ENCODE measurements around the gene CCDC183. TPM values are rescaled to one million over a fixed set of nuclear protein-coding genes. Genes with fewer than 3 reads are reported as not detected.

Gene CCDC183
- total RNA-seq, 1 experiment from 2014 or later, result 1.1 TPM

DNA sequence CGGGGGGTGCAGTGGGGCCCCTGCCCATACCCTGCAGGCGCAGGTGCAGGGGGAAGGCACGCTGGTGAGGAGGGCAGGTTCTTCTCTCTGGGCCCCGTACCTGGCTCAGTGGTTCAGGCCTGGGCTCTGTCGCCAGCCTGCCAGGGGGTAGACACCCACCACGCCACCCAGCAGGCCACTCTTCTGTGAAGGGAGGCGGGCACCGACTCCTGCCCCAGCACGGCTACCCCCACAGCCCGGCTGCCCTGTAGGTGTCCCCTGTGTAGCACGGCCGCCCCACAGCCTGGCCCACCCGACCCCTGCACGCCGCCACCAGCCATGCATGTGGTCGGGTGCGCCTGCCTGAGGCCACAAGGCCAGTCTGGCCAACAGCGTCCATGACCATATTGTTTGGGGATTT, 49.5 kb upstream of the CCDC183 start:
- Histone ChIP-seq H2BK15ac (ENCODE audit: low read depth, low read length) (no peak overlapping the region), H3K79me2 (ENCODE audit: insufficient read depth, low read length) (no peaks in the 10 kb centered on the region), H3K4me1 (ENCODE audit: insufficient read depth, low read length) (no peaks in the 10 kb centered on the region), H3K9me3 (ENCODE audit: control insufficient read depth, low read depth, low read length) (no peaks in the 10 kb centered on the region), H3T11ph (ENCODE audit: low read length) (no peak overlapping the region), H3K9ac (ENCODE audit: extremely low read depth, insufficient read length, low read length) (no peak overlapping the region), H4K91ac (ENCODE audit: insufficient read length, low read depth, low read length) (no peak overlapping the region), H2BK12ac (ENCODE audit: insufficient read length, low read depth, low read length) (no peak overlapping the region), H2BK120ac (ENCODE audit: low read depth, low read length, poor library complexity, severe bottlenecking) (no peak overlapping the region), H4K8ac (replicated peaks; ENCODE audit: insufficient read length, low read depth, low read length) (no peak overlapping the region), H3K4ac (ENCODE audit: low read depth, low read length) (no peak overlapping the region), H3K4me2 (ENCODE audit: insufficient read depth, insufficient read length, low read length) (no peak overlapping the region), H2BK20ac (ENCODE audit: low read depth, low read length, poor library complexity, severe bottlenecking) (no peak overlapping the region), H3K27me3 (ENCODE audit: insufficient read depth, low read length) (no peaks in the 10 kb centered on the region), H3K18ac (ENCODE audit: insufficient read length, low read depth, low read length) (no peak overlapping the region), H2AK5ac (ENCODE audit: insufficient read length, low read length) (no peak overlapping the region), H4K20me1 (ENCODE audit: control insufficient read depth, insufficient read depth, insufficient read length) (no peaks in the 10 kb centered on the region), H3K27ac (ENCODE audit: insufficient read length, low read depth, low read length) (no peak overlapping the region), H3K23me2 (ENCODE audit: insufficient read length, low read depth, low read length, poor library complexity, severe bottlenecking) (peaks cover 3% of the 10 kb centered on the region), H3K56ac (ENCODE audit: insufficient read length, low read depth, low read length) (no peak overlapping the region), H2BK5ac (ENCODE audit: insufficient read length, low read length) (no peak overlapping the region), H3K23ac (ENCODE audit: insufficient read length, low read depth, low read length) (no peak overlapping the region), H4K5ac (ENCODE audit: insufficient read length, low read depth, low read length) (no peak overlapping the region), H2AFZ (ENCODE audit: low read length) (no peak overlapping the region), H3K14ac (ENCODE audit: insufficient read depth, low read length) (no peak overlapping the region; the same call in 1 of the 2 replicates), H3K79me1 (ENCODE audit: insufficient read depth, low read depth, low read length, poor library complexity, severe bottlenecking) (no peaks in the 10 kb centered on the region)
- H3K9me3 Mint-ChIP-seq, result peaks cover 1 to 2% of the 10 kb centered on the region in 2 experiments; a peak in 3 of 5 replicates
- TF ChIP-seq, protein P1, sequence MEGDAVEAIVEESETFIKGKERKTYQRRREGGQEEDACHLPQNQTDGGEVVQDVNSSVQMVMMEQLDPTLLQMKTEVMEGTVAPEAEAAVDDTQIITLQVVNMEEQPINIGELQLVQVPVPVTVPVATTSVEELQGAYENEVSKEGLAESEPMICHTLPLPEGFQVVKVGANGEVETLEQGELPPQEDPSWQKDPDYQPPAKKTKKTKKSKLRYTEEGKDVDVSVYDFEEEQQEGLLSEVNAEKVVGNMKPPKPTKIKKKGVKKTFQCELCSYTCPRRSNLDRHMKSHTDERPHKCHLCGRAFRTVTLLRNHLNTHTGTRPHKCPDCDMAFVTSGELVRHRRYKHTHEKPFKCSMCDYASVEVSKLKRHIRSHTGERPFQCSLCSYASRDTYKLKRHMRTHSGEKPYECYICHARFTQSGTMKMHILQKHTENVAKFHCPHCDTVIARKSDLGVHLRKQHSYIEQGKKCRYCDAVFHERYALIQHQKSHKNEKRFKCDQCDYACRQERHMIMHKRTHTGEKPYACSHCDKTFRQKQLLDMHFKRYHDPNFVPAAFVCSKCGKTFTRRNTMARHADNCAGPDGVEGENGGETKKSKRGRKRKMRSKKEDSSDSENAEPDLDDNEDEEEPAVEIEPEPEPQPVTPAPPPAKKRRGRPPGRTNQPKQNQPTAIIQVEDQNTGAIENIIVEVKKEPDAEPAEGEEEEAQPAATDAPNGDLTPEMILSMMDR (conservative IDR thresholded peaks at IDR 0.05), result no peak
- peaks cover 0 to 14% of the 10 kb centered on the region in 2 experiments; a peak in 1 of 4 replicates for H3K4me1 Mint-ChIP-seq
- no peaks in the 10 kb centered on the region; a peak in 1 of 7 replicates for H3K36me3 Mint-ChIP-seq (ENCODE audit: insufficient read depth in 1 of 3, low read depth in 3 of 3)
- no peak overlapping the region for H3K4me3 Mint-ChIP-seq
- no peak for DNase-seq
- no CpG with 5 or more reads among the region's 18 CpGs for WGBS (ENCODE audit: extremely low coverage, insufficient read length, low lambda C conversion rate)
- H3K27me3 Mint-ChIP-seq (ENCODE audit: low read depth), result peaks cover 8% of the 10 kb centered on the region
- H3K27ac Mint-ChIP-seq, result no peak overlapping the region
